Activated CD4-positive, alpha-beta T cell treated with anti-CD3 and anti-CD28 coated beads for 36 hours (primary cell): ENCODE results near the gene NLRP1. TPM values are rescaled to one million over a fixed set of nuclear protein-coding genes. Genes with fewer than 3 reads are reported as not detected.

ENCODE experiments used
- ATAC-seq: fragments of 200-7000 bp; cut with Tn5 transposase; one replicate; pipeline ENCODE4 v1.10.0; 2021; ENCODE audit warnings: mild to moderate bottlenecking, moderate library complexity
- CTCF ChIA-PET: fragments of 350-600 bp; sonication (Branson Sonifier 250); formaldehyde crosslinking; loops from one replicate; lab custom pipeline; 2021; ENCODE audit warnings: antibody characterized with exemption; lab: Charles Lee
- POLR2A ChIA-PET: fragments of 350-600 bp; sonication (Branson Sonifier 250); formaldehyde crosslinking; loops from one replicate; lab custom pipeline; 2021; ENCODE audit warnings: antibody characterized with exemption, inconsistent platforms; lab: Charles Lee
- DNase-seq: peaks from one replicate; pipeline ENCODE4 v3.0.0-alpha.2; 2020
- H3K27ac Mint-ChIP-seq: one replicate; pipeline ENCODE4 v1.8.0; 2021; ENCODE audit warnings: mixed read lengths
- H3K27me3 Mint-ChIP-seq: one replicate; pipeline ENCODE4 v1.8.0; 2021; ENCODE audit warnings: mixed read lengths
- H3K36me3 Mint-ChIP-seq: one replicate; pipeline ENCODE4 v1.8.0; 2021; ENCODE audit warnings: low read depth, mixed read lengths
- H3K4me1 Mint-ChIP-seq: one replicate; pipeline ENCODE4 v1.8.0; 2021; ENCODE audit warnings: mixed read lengths
- H3K4me3 Mint-ChIP-seq: one replicate; pipeline ENCODE4 v1.8.0; 2021; ENCODE audit warnings: mild to moderate bottlenecking, moderate library complexity, mixed read lengths
- H3K9me3 Mint-ChIP-seq: one replicate; pipeline ENCODE4 v1.8.0; 2021; ENCODE audit warnings: low read depth, mixed read lengths
- intact Hi-C, 2 experiments: fragments of 100-400 bp; cut with DNase I in 1 of 2; cut with micrococcal nuclease in 1 of 2; formaldehyde crosslinking; loops; one replicate each; pipeline versions ENCODE4 v1.14.2 to v1.15.1; 2022 to 2024; cut with DNase I, micrococcal nuclease
- total RNA-seq, 2 experiments: library from RNA; stranded (reverse); gene quantifications; one replicate each; pipeline ENCODE4 v1.2.3, GENCODE V29; 2021

NLRP1 gene
- total RNA-seq, 2 experiments from 2014 or later = 31.2 to 34.0 TPM

DNA sequence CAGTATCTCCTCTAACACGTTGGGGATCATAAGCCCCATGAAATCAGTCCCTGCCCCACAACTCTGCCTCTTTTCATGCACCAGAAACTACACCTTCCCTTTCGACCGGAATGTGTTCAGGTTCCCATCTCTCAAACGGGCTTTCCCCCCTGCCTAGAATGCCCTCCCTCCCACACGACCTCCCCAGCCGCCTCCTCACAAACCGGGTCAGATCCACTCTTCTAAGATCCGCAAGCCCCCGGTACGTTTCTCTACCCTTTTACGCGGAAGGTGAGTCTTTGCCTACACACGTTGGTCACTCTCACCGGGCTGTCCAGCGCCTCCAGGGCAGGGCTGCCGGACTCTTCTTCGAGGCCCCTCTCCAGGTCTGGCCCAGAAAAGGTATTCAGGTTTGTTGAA lies 116.2 kb downstream of the NLRP1 start:
- H3K9me3 Mint-ChIP-seq = no peaks in the 10 kb centered on the region
- H3K4me3 Mint-ChIP-seq = peak overlapping the region; percentile 90
- CTCF ChIA-PET = interaction anchor here (0.7 to 1.2 kb wide), 5 partner anchors 15 to 62 kb away, joined by 3 to 5 read pairs (median 3); partner anchors contain the start of genes C1QBP and DERL2
- H3K27ac Mint-ChIP-seq = peak overlapping the region; percentile 75
- POLR2A ChIA-PET = interaction anchor here (0.8 to 2.4 kb wide), 7 partner anchors 18 to 115 kb away, joined by 3 to 9 read pairs (median 4); partner anchors contain the start of genes C1QBP, DERL2, MIS12 and NUP88
- intact Hi-C loops = loop anchor here (1.0 to 5.0 kb wide), 6 partner anchors 29 to 356 kb away; partner anchors contain the start of genes C1QBP (in 2 of the 2), NUP88 (in 1 of the 2), RABEP1 (in 1 of the 2) and ZNF232 (in 1 of the 2)
- peak; percentile 35 for DNase-seq
- H3K27me3 Mint-ChIP-seq = no peaks in the 10 kb centered on the region
- H3K36me3 Mint-ChIP-seq = peaks cover 20% of the 10 kb centered on the region
- peak; percentile 14 for ATAC-seq
- H3K4me1 Mint-ChIP-seq = peaks cover 38% of the 10 kb centered on the region

- Mint-ChIP-seq H3K27me3 (no peaks in the 10 kb centered on the region), H3K36me3 (peaks cover 20% of the 10 kb centered on the region), H3K9me3 (no peaks in the 10 kb centered on the region), H3K27ac (peak overlapping the region; percentile 75), H3K4me3 (peak overlapping the region; percentile 90), H3K4me1 (peaks cover 38% of the 10 kb centered on the region)
- ATAC-seq = no peak
- CTCF ChIA-PET = interaction anchor here (0.8 to 1.4 kb wide), 2 partner anchors 28 to 275 kb away, joined by 3 read pairs; partner anchors contain the start of genes C1QBP and ZNF594
- no peak for DNase-seq
- POLR2A ChIA-PET = interaction anchor here (2.4 kb wide), 1 partner anchor 19 kb away, joined by 6 read pairs; the partner anchor contains the start of genes DERL2 and MIS12
- intact Hi-C loops = loop anchor here in 1 of 2 experiments (5.0 kb wide), 2 partner anchors 185 to 355 kb away; partner anchors contain the start of genes RABEP1 and ZNF232
Measured at GRCh38 chr17:5467416-5467815, 116.9 kb downstream of the NLRP1 start.

DNA sequence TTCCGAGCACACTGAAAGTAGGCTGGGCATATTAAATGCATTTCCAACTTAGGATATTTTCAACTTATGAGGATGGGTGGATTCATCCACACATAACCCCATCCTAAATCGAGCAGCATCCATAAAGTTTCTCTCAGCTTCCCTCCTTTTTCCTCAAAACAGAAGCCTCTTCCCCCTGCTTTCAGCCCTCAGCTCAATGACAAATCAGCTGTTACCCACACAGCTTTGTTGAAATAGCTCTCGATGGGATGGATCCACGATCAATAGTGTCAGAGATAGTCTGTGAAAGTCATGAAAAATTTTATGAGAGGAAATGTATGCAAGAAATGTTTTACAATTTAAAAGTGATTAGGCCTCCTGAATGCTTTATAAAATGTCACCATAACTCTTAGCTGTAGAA lies 118.0 kb downstream of the NLRP1 start:
- Mint-ChIP-seq H3K36me3 (peaks cover 26% of the 10 kb centered on the region), H3K9me3 (no peaks in the 10 kb centered on the region), H3K4me3 (no peak overlapping the region), H3K27ac (no peak overlapping the region), H3K27me3 (no peaks in the 10 kb centered on the region), H3K4me1 (peaks cover 38% of the 10 kb centered on the region)
- ATAC-seq (no peak), DNase-seq (no peak)
- ChIA-PET CTCF (interaction anchor here (1.2 to 1.4 kb wide), 2 partner anchors 27 to 274 kb away, joined by 3 to 6 read pairs; partner anchors contain the start of genes C1QBP and ZNF594), POLR2A (interaction anchor here (2.4 kb wide), 1 partner anchor 20 kb away, joined by 6 read pairs; the partner anchor contains the start of genes DERL2 and MIS12)
- intact Hi-C loops = loop anchor here in 1 of 2 experiments (5.0 kb wide), 2 partner anchors 184 to 354 kb away; partner anchors contain the start of genes RABEP1 and ZNF232

GRCh38 chr17:5464717-5465507 lies 119.4 kb downstream of the NLRP1 start:
- CTCF ChIA-PET = no interaction called here
- H3K4me3 Mint-ChIP-seq = no peak overlapping the region
- peaks cover 35% of the 10 kb centered on the region for H3K36me3 Mint-ChIP-seq
- H3K4me1 Mint-ChIP-seq = peaks cover 36% of the 10 kb centered on the region
- intact Hi-C loops = loop anchor here in 1 of 2 experiments (5.0 kb wide), 2 partner anchors 183 to 353 kb away; partner anchors contain the start of genes RABEP1 and ZNF232
- POLR2A ChIA-PET = interaction anchor here (1.2 kb wide), 1 partner anchor 21 kb away, joined by 5 read pairs; the partner anchor contains the start of genes DERL2 and MIS12
- H3K27ac Mint-ChIP-seq = no peak overlapping the region
- H3K27me3 Mint-ChIP-seq = no peaks in the 10 kb centered on the region
- DNase-seq (no peak), ATAC-seq (no peak)
- H3K9me3 Mint-ChIP-seq = no peaks in the 10 kb centered on the region

Other genes with a start within 250 kb of the NLRP1 start
- 100 to 1,000 TPM; 135 to 199 TPM for gene NUP88, start 164.8 kb downstream of the NLRP1 start, total RNA-seq
- gene RPAIN, start 164.3 kb downstream of the NLRP1 start, total RNA-seq = 10 to 100 TPM; 44.9 to 57.3 TPM
- gene C1QBP, start 145.4 kb downstream of the NLRP1 start, total RNA-seq = 100 to 1,000 TPM; 432 to 457 TPM
- 10 to 100 TPM; 27.2 to 34.8 TPM for gene DHX33, start 115.5 kb downstream of the NLRP1 start, total RNA-seq
- 10 to 100 TPM; 47.7 to 54.9 TPM for gene DERL2, start 98.3 kb downstream of the NLRP1 start, total RNA-seq
- gene MIS12, start 97.9 kb downstream of the NLRP1 start, total RNA-seq = 10 to 100 TPM; 29.4 to 34.4 TPM